GM19438 (cell line): ENCODE data around the gene CGB7.
"Not testable (repeated sequence)": the region's sequence is repeated elsewhere in the genome, so short reads cannot be mapped to it uniquely, and the experiment has no call there.

Source experiments
- ATAC-seq: cut with Tn5 transposase; IDR thresholded peaks from one replicate; pipeline ENCODE4 v1.9.1; 2021; ENCODE audit warnings: low read depth; ENCODE audit not compliant: unreplicated experiment

CGB7 gene

DNA sequence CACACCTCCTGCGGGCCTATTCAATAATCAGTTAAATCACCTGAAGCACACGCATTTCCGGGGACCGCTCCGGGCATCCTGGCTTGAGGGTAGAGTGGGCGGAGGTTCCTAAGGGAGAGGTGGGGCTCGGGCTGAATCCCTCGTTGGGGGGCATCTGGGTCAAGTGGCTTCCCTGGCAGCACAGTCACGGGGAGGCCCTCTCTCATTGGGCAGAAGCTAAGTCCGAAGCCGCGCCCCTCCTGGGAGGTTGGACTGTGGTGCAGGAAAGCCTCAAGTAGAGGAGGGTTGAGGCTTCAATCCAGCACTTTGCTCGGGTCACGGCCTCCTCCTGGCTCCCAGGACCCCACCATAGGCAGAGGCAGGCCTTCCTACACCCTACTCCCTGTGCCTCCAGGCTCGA, 14.0 kb downstream of the CGB7 start, which contains the start of gene CGB5:
TSS of gene CGB5 (plus strand) at position 301 of the 400 bp plus-strand sequence. CDS start 362 bp downstream, outside the sequence.
- not testable (repeated sequence) for ATAC-seq

DNA sequence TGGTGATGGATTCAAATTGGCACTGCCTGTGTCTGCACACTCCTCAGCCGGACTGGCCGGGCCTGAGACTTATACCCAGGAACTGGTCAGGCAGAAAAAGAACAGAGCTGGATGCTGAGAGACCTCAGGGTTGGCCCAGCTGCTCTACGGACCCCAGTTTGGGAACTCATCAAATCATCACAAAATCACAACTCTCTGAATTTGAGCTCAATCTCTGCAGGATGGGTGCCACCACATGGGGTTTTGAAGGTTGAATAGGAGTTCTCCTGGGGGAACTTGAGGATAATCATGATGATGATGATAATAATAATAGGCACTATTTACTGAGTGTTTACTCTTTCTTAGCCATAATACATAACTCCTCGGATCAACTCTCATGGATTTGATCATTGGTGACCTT, 14.9 kb downstream of the CGB7 start:
- ATAC-seq: not testable (repeated sequence)

DNA sequence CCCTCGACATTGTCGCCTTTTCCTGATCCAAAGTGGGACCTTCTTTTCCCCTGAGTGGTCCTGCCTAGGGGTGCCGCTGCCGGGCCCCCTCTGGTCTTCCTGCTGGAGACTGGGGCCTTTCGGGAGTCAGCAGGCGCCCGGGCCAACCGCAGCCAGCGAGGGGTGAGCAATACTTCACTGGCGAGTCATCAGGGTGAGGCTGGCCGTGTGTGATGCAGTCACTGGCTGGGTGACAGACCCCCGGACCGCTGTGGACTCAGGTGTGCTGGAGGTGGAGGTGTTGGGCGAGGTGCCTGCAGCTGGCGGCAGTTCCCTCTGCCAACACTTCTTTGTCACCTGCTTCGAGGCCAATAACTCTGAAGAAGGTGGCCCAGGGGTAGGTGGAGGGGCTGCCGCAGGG, 15.4 kb downstream of the CGB7 start:
- no peak for ATAC-seq

DNA sequence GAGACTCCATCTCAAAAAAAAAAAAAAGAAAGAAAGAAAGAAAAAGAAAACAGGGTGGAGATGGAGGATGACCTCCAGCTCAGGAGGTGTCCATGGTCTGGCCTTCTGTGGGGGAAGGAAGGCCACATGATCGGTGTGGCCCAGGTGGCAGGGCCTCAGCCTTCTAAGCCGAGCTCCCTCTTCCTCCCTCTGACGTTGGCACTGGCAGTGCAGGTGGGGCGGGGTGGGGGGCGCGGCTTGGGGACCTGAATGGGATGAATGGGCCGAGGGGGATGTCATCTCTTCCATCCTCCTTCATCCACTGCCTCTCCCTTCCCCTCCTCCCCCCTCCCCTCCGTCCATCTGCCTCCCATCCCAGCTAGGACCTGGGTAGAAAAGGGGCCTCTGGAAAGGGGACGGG, 17.8 kb downstream of the CGB7 start:
- not testable (repeated sequence) for ATAC-seq

DNA sequence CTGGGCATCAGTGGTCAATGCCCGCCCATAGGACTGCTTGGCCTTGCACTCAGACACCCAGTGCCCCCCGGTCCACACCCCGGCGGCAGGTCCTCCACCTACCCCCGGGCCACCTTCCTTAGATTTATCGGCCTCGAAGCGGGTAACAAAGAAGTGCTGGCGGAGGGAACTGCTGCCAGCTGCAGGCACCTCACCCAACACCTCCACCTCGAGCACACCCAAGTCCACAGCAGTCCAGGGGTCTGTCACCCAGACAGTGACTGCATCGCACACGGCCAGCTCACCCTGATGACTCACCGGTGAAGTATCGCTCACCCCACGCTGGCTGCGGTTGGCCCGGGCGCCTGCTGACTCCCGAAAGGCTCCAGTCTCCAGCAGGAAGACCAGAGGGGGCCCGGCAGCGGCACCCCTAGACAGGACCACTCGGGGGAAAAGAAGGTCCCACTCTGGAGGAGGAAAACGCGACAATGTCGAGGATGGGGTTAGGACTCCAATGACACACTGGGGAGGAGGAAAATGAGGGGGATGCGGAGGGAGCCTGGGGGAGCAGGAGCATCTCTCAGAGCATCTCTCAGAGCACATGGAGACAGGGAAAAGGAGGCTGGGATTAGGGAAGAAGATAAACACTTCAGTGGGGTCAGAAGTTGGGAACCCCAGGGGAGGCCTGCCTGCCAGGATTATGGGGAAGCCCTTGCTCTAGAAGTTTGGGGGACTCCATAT, 18.8 kb downstream of the CGB7 start:
- not testable (repeated sequence) for ATAC-seq

DNA sequence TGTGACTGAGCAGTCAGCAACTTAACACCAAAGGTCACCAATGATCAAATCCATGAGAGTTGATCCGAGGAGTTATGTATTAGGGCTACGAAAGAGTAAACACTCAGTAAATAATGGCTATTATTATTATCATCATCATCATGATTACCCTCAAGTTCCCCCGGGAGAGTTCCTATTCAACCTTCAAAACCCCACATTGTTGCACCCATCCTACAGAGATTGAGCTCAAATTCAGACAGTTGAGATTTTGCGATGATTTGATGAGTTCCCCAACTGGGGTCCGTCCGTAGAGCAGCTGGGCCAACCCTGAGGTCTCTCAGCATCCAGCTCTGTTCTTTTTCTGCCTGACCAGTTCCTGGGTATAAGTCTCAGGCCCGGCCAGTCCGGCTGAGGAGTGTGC, 19.4 kb downstream of the CGB7 start:
- not testable (repeated sequence) for ATAC-seq

DNA sequence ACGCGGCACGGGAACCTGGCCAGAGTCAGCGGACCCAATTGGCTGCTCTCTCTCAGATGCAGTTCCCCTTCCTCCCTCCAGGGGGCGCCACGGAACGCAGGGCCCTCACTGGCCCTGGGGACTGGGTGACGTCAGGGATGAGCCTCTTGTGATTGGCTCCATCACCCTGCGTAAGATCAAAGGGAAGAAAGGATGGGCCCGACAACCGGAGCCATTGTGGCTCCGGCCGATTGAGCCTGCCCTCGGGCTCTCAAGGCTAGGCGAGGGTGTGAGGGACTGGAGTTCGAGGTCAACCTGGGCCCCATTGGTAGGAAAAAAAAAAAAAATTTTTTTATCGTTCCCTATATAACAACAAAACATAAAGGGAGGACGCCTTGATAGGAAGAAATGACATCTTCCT, 20.7 kb downstream of the CGB7 start, which contains the start of gene CGB1:
TSS of gene CGB1 (minus strand) at position 81 of the 400 bp plus-strand sequence. CDS start 184 bp downstream, outside the sequence.
- not testable (repeated sequence) for ATAC-seq

DNA sequence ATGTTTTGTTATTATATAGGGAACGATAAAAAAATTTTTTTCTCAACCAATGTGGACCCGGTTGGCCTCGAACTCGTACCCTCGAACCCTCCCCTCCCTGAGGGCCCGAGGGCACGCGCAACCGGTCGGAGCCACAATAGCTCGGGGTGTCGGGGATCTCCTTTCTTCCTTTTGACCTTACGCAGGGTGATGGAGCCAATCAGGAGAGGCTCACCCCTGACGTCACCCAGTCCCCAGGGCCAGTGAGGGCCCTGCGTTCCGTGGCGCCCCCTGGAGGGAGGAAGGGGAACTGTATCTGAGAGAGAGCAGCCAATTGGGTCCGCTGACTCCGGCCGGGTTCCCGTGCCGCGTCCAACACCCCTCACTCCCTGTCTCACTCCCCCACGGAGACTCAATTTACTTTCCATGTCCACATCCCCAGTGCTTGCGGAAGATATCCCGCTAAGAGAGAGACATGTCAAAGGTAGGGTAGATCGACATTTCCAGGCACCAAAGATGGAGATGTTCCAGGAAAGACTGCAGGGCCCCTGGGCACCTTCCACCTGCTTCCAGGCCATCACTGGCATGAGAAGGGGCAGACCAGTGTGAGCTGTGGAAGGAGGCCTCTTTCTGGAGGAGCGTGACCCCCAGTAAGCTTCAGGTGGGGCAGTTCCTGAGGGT, 25.8 kb downstream of the CGB7 start, which contains the start of gene CGB2:
TSS of gene CGB2 (plus strand) at position 249 of the 660 bp plus-strand sequence. CDS start at position 455, 206 bp downstream.
- ATAC-seq: not testable (repeated sequence)

DNA sequence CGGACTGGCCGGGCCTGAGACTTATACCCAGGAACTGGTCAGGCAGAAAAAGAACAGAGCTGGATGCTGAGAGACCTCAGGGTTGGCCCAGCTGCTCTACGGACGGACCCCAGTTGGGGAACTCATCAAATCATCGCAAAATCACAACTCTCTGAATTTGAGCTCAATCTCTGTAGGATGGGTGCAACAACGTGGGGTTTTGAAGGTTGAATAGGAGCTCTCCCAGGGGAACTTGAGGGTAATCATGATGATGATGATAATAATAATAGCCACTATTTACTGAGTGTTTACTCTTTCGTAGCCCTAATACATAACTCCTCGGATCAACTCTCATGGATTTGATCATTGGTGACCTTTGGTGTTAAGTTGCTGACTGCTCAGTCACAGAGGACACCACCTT, 27.2 kb downstream of the CGB7 start:
- ATAC-seq: not testable (repeated sequence)

DNA sequence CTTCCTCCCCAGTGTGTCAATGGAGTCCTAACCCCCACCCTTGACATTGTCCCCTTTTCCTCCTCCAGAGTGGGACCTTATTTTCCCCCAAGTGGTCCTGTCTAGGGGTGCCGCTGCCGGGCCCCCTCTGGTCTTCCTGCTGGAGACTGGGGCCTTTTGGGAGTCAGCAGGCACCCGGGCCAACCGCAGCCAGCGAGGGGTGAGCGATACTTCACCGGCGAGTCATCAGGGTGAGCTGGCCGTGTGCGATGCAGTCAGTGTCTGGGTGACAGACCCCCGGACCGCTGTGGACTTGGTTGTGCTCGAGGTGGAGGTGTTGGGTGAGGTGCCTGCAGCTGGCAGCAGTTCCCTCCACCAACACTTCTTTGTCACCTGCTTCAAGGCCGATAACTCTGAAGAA, 27.8 kb downstream of the CGB7 start:
- ATAC-seq: not testable (repeated sequence)

DNA sequence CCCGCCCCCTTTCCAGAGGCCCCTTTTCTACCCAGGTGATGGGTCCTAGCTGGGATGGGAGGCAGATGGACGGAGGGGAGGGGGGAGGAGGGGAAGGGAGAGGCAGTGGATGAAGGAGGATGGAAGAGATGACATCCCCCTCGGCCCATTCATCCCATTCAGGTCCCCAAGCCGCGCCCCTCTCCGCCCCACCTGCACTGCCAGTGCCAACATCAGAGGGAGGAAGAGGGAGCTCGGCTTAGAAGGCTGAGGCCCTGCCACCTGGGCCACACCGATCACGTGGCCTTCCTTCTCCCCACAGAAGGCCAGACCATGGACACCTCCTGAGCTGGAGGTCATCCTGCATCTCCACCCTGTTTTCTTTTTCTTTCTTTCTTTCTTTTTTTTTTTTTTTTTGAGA, 28.9 kb downstream of the CGB7 start:
- ATAC-seq: not testable (repeated sequence)

DNA sequence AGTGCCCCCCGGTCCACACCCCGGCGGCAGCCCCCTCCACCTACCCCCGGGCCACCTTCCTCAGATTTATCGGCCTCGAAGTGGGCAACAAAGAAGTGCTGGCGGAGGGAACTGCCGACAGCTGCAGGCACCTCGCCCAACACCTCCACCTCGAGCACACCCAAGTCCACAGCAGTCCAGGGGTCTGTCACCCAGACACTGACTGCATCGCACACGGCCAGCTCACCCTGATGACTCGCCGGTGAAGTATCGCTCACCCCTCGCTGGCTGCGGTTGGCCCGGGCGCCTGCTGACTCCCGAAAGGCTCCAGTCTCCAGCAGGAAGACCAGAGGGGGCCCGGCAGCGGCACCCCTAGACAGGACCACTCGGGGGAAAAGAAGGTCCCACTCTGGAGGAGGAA, 31.9 kb downstream of the CGB7 start:
- not testable (repeated sequence) for ATAC-seq

DNA sequence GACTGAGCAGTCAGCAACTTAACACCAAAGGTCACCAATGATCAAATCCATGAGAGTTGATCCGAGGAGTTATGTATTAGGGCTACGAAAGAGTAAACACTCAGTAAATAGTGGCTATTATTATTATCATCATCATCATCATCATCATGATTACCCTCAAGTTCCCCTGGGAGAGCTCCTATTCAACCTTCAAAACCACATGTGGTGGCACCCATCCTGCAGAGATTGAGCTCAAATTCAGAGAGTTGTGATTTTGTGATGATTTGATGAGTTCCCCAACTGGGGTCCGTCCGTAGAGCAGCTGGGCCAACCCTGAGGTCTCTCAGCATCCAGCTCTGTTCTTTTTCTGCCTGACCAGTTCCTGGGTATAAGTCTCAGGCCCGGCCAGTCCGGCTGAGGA, 32.5 kb downstream of the CGB7 start:
- not testable (repeated sequence) for ATAC-seq

DNA sequence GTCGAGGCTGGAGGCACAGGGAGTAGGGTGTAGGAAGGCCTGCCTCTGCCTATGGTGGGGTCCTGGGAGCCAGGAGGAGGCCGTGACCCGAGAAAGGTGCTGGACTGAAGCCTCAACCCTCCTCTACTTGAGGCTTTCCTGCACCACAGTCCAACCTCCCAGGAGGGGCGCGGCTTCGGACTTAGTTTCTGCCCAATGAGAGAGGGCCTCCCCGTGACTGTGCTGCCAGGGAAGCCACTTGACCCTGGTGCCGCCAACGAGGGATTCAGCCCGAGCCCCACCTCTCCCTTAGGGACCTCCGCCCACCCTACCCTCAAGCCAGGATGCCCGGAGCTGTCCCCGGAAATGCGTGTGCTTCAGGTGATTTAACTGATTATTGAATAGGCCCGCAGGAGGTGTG, 33.3 kb downstream of the CGB7 start, which contains the start of gene CGB3:
TSS of gene CGB3 (minus strand) at position 101 of the 400 bp plus-strand sequence. CDS start 362 bp downstream, outside the sequence.
- not testable (repeated sequence) for ATAC-seq

DNA sequence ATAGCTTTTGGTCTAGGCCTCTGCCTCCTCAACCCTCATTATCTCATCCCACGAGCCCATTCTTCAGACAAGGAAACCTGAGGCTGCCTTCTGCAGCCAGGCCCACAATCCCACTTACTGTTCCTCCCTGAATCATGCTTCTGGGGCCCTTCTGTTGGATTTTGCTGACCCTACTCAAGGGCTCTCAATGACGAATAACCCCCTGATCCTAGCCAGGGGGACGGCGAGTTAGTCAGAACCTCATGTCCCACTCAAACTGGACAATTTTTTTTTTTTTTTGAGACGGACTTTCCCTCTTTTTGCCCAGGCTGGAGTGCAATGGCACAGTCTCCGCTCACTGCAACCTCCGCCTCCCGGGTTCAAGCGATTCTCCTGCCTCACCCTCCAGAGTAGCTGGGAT, 35.4 kb downstream of the CGB7 start:
- no peak for ATAC-seq

DNA sequence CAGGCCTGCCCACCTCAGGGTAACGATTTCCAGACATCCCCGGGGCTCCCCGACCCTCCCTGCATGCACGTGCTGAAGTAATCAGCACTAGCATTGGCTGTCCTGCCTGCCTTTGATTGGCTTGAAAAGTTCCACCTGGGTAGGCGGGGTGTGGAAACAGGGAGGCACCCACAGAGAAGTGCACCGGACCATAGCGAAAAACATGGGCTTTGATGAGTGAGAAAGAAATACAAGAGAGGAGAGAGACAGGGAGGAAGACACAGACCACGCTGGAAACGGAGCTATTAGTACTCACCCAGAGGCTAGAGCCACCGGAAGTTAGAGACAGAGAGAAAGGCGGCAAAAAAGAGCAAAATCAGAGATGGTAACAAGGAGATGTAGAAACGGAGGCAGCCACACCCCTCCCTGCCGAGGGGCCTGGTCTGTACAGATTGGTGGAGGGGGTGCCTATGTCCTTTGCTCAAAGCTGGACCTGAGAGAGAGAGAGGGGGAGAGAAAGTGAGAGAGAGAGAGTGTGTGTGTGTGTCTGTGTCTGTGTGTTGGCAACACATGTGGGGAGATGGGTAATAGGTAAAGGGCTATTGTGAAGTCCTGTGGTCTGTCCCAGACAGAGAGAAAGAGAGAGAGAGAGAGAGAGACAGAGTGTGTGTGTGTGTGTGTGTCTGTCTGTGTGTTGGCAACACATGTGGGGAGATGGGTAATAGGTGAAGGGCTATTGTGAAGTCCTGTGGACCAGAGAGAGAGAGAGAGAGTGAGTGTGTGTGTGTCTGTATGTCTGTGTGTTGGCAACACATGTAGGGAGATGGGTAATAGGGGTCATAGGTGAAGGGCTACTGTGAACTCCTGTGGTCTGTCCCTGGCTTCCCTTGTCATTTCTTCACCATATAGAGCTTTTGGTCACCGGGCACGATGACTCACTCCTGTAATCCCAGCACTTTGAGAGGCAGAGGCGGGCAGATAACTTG, 36.3 kb downstream of the CGB7 start:
- no peak for ATAC-seq

DNA sequence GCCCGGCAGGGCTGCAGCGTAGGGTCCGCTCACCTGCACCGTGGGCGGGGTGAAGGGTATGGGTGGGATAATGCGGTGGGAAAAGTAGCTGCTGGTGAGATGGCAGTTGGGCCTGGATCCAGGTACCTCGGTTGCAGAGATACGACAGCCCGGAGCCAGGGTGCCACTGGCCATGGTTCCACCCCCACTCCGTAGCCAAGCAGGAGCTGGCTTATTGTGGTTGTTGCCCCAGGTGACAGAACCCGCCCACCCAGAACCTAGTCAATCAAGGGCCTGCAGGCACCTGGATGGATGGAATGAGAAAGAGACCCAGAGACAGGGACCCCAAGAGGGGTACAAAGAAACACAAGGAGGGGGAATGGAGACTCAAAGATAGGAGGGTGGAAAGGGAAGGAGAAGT, 37.2 kb downstream of the CGB7 start:
- ATAC-seq: no peak

DNA sequence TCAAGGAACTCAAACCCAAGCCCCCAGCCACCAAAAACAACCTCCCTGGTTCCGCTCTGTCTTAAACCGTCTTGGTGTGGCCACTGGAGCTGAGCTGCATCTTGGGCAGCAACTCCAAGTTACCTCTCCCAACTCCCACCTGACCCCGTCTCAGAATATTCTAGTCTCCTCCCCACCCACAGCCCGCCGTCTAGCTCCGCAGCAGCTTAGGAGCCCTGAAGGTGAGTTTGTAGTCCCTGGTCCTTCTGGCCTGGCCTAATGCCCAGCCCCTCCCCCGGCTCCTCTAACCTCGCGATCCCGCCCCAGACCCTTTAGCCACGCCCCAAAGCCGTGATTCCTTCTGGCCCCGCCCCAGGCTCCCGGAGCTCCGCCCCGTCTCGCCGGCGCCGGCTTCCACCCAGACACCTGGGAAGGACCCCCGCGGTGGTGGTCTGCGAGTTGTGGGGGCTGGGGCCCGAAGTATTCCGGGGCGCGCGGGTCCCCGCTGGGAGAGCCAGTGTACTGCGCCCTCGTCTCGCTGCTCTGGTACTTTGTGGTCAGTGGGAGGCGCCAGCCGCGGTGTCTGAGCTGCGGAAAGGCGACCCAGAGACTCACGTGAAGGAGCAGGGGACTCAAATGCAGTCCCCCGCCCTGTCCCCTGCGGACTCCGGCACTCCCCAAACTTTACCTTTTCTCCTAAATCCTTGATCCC, 38.2 kb downstream of the CGB7 start:
- ATAC-seq: no peak

DNA sequence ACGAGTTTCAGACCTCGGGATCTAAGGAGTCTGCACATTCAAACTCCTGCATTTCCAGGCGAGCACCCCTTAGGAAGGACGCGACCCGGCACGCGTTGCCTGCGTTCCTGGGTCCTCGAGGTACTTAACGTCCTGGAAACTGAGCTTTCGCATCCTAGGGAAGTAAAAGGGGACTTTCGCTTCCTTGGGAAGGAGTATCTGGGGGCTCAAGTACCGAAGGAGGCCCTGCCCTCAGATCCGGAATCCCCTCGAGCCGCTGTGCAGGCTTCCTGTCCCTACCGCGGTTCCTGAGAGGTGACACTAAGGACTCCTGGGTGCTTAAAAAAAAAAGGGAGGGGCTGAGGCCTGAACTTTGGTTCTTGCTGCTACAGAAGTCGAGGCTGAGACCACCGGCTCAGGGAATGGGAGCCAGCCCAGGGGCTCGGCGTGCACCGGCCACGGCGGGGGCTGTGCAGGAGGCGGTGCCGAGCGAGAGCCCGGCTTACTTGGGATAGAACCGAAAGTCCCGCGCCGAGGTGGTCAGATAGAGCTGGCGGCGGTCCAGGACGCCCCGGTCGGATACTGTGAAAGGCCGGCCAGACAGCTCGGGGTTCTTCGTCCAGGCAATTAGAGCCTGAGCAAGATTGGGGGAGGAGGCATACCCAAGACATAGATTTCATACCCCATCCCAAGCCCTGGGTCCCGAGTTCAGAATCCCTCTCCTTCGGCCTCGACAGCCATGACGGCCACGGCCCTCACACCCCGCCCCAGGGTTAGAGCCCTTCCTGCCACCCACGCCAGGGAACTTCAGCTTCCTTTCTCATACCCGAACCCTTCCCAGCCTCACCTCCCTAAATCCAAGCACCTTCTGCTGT, 38.9 kb downstream of the CGB7 start:
- not testable (repeated sequence) for ATAC-seq
